Mammary epithelial cell (primary cell): ENCODE results near the gene OXSM.

Experiments
- EZH2 ChIP-seq: IDR thresholded peaks from 2 replicates; pipeline ENCODE4 v1.6.1; 2012; ENCODE audit warnings: low read length, inconsistent platforms, borderline replicate concordance
- TF ChIP-seq, protein P1 (sequence below), 2 donors: IDR thresholded peaks in 1 of 2; conservative IDR thresholded peaks in 1 of 2; 2 replicates each; pipeline ENCODE4 v1.5.1; 2011 to 2012; ENCODE audit warnings: inconsistent platforms in 2 of 2, low read length in 2 of 2, mild to moderate bottlenecking in 2 of 2, control low read depth in 1 of 2, low read depth in 1 of 2; ENCODE audit not compliant: insufficient read depth in 1 of 2; ENCODE audit errors: extremely low read depth in 1 of 2

DNA sequence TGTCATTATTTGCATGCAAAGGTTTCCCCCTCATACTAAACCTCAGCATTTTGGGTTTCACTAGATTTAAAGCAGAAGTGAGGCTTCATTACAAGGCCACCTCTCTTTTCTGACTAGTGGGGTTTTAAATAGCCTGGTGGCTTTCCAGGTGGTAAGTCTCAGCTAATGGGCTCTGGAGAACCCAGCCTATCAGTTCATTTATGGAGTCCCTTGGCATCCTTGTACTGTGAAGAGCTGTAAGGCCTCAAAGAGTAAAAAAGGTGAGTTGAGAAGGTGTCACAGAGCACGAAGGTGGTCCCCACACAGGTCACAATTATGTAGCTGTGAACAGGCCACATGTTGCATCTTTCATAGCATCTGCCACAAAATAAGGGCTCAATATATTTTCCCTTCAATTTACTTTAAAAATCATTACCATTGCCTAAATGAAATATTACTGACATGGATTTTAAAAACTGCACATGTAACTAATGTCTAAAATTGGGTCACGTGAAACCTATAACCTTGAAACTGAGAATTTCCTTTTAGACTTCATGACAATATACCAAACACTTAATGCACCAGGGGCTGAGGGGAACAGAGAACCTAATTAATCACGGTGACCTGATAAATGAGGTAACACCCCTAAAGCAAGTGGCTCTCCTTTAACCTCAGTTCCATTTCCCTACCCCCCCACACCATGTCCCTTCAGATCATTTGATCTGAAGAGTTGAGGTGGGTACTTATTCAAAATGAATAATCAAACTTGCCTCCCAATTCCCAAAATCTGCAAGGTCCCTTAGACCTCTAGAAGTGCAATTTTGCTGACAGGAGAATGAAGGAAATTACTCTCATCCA, 7.9 kb upstream of the OXSM start:
- TF ChIP-seq, protein P1, sequence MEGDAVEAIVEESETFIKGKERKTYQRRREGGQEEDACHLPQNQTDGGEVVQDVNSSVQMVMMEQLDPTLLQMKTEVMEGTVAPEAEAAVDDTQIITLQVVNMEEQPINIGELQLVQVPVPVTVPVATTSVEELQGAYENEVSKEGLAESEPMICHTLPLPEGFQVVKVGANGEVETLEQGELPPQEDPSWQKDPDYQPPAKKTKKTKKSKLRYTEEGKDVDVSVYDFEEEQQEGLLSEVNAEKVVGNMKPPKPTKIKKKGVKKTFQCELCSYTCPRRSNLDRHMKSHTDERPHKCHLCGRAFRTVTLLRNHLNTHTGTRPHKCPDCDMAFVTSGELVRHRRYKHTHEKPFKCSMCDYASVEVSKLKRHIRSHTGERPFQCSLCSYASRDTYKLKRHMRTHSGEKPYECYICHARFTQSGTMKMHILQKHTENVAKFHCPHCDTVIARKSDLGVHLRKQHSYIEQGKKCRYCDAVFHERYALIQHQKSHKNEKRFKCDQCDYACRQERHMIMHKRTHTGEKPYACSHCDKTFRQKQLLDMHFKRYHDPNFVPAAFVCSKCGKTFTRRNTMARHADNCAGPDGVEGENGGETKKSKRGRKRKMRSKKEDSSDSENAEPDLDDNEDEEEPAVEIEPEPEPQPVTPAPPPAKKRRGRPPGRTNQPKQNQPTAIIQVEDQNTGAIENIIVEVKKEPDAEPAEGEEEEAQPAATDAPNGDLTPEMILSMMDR (conservative IDR thresholded peaks at IDR 0.05 in 1 of 2, IDR thresholded peaks at IDR 0.05 in 1 of 2; ENCODE audit: extremely low read depth in 1 of 2, insufficient read depth in 1 of 2, low read depth in 1 of 2, low read length in 2 of 2), result no peak
- TF ChIP-seq EZH2, result no peak
